HepG2 (cell line): ENCODE data around the gene SCUBE1. TPM values are rescaled to one million over a fixed set of nuclear protein-coding genes. Genes with fewer than 3 reads are reported as not detected.

Experiments used
- ATAD3A ChIP-seq: sonication (generic); formaldehyde crosslinking; IDR thresholded peaks from 2 replicates; pipeline ENCODE4 v1.4.0; 2020; ENCODE audit warnings: missing genetic modification reagents
- GLI4 ChIP-seq: sonication (generic); formaldehyde crosslinking; IDR thresholded peaks from 2 replicates; pipeline ENCODE4 v1.5.1; 2020; ENCODE audit warnings: missing genetic modification reagents, mild to moderate bottlenecking, moderate library complexity, borderline replicate concordance
- HNRNPL ChIP-seq: fragments of 200-400 bp; formaldehyde crosslinking; IDR thresholded peaks from 2 replicates; pipeline ENCODE4 v1.6.1; 2017; ENCODE audit warnings: mild to moderate bottlenecking, low read depth, low read length
- HOXD1 ChIP-seq: sonication (generic); formaldehyde crosslinking; IDR thresholded peaks from 2 replicates; pipeline ENCODE4 v1.5.0; 2020; ENCODE audit warnings: missing genetic modification reagents
- KDM6A ChIP-seq: IDR thresholded peaks from 2 replicates; pipeline ENCODE4 v1.6.1; 2016; ENCODE audit warnings: low read depth
- SOX13 ChIP-seq, 3 experiments: fragments of 450-650 bp in 1 of 3; sonication (generic) in 1 of 3; formaldehyde crosslinking in 1 of 3; IDR thresholded peaks in 2 of 3; conservative IDR thresholded peaks in 1 of 3; 2 replicates each; pipeline versions ENCODE4 v1.5.0 to v1.6.1; 2016 to 2020; ENCODE audit warnings: antibody characterized with exemption in 1 of 3, mild to moderate bottlenecking in 1 of 3, missing compliant biosample characterization in 1 of 3, missing genetic modification reagents in 1 of 3, moderate library complexity in 1 of 3
- SP2 ChIP-seq: sonication (generic); formaldehyde crosslinking; IDR thresholded peaks from 2 replicates; pipeline ENCODE4 v1.5.1; 2020; ENCODE audit warnings: mild to moderate bottlenecking, missing genetic modification reagents
- TOE1 ChIP-seq: sonication (generic); formaldehyde crosslinking; IDR thresholded peaks from 2 replicates; pipeline ENCODE4 v1.4.0; 2020; ENCODE audit warnings: mild to moderate bottlenecking, missing genetic modification reagents
- ZBTB3 ChIP-seq: sonication (generic); formaldehyde crosslinking; IDR thresholded peaks from 2 replicates; pipeline ENCODE4 v1.4.0; 2020; ENCODE audit warnings: low read depth, mild to moderate bottlenecking, moderate library complexity, missing genetic modification reagents, borderline replicate concordance
- ZBTB42 ChIP-seq: sonication (generic); formaldehyde crosslinking; IDR thresholded peaks from 2 replicates; pipeline ENCODE4 v1.5.0; 2020; ENCODE audit warnings: mild to moderate bottlenecking, missing genetic modification reagents
- ZNF33A ChIP-seq: sonication (generic); formaldehyde crosslinking; IDR thresholded peaks from 2 replicates; pipeline ENCODE4 v1.5.1; 2020; ENCODE audit warnings: missing genetic modification reagents, mild to moderate bottlenecking, moderate library complexity, borderline replicate concordance
- ZNF577 ChIP-seq: sonication (generic); formaldehyde crosslinking; IDR thresholded peaks from 2 replicates; pipeline ENCODE4 v1.4.0; 2020; ENCODE audit warnings: mild to moderate bottlenecking, low read depth, missing genetic modification reagents, borderline replicate concordance
- ZNF589 ChIP-seq: sonication (generic); formaldehyde crosslinking; conservative IDR thresholded peaks from 2 replicates; pipeline ENCODE4 v1.8.0; 2022; ENCODE audit warnings: mild to moderate bottlenecking, moderate library complexity, missing genetic modification reagents
- ZSCAN31 ChIP-seq: sonication (generic); formaldehyde crosslinking; IDR thresholded peaks from 2 replicates; pipeline ENCODE4 v1.5.0; 2020; ENCODE audit warnings: low read depth, mild to moderate bottlenecking, missing genetic modification reagents
- polyA plus RNA-seq, 8 experiments: library from polyadenylated mRNA; depleted of rRNA in 3 of 8; stranded (reverse) in 7 of 8; unstranded in 1 of 8; fragments of >200 nt; fragmentation: Illumina TruSeq in 4 of 8; extraction: Trizol in 4 of 8; gene quantifications; 2 replicates each; pipeline versions ENCODE4 v1.2.1 to v1.2.3, GENCODE V29; 2011 to 2016; ENCODE audit warnings: low read depth in 4 of 8, missing spikeins in 1 of 8, mixed read lengths in 1 of 8; ENCODE audit not compliant: insufficient read depth in 1 of 8
- total RNA-seq, 5 experiments: library from RNA; depleted of rRNA; stranded (reverse); fragments of >200 nt; fragmentation: Illumina TruSeq; extraction: Trizol; gene quantifications; 2 replicates each; pipeline ENCODE4 v1.2.3, GENCODE V29; 2016; ENCODE audit warnings: low read depth in 1 of 5
- TF ChIP-seq, protein P1 (sequence below): sonication (generic); formaldehyde crosslinking; IDR thresholded peaks from 2 replicates; pipeline ENCODE4 v1.9.0; 2021; ENCODE audit warnings: missing genetic modification reagents, mild to moderate bottlenecking, borderline replicate concordance
- TF ChIP-seq, protein P2 (sequence below): sonication (generic); formaldehyde crosslinking; IDR thresholded peaks from 2 replicates; pipeline ENCODE4 v1.8.1; 2023; ENCODE audit warnings: missing genetic modification reagents, inconsistent platforms, borderline replicate concordance
- TF ChIP-seq, protein P3 (sequence below): sonication (generic); formaldehyde crosslinking; IDR thresholded peaks from 2 replicates; pipeline ENCODE4 v1.8.0; 2022; ENCODE audit warnings: mild to moderate bottlenecking, missing genetic modification reagents; ENCODE audit not compliant: insufficient replicate concordance
- TF ChIP-seq, protein P4 (sequence below): sonication (generic); formaldehyde crosslinking; conservative IDR thresholded peaks from 2 replicates; pipeline ENCODE4 v1.8.0; 2022; ENCODE audit warnings: mild to moderate bottlenecking, moderate library complexity, missing genetic modification reagents
- TF ChIP-seq, protein P5 (sequence below): sonication (generic); formaldehyde crosslinking; conservative IDR thresholded peaks from 2 replicates; pipeline ENCODE4 v1.8.0; 2022; ENCODE audit warnings: missing genetic modification reagents

Gene SCUBE1
- total and polyA plus RNA-seq, 2 of the 13 experiments (the other 11 are each of a cell fraction or from before 2014, with no cell fraction given), result under 0.01 to 0.05 TPM

DNA sequence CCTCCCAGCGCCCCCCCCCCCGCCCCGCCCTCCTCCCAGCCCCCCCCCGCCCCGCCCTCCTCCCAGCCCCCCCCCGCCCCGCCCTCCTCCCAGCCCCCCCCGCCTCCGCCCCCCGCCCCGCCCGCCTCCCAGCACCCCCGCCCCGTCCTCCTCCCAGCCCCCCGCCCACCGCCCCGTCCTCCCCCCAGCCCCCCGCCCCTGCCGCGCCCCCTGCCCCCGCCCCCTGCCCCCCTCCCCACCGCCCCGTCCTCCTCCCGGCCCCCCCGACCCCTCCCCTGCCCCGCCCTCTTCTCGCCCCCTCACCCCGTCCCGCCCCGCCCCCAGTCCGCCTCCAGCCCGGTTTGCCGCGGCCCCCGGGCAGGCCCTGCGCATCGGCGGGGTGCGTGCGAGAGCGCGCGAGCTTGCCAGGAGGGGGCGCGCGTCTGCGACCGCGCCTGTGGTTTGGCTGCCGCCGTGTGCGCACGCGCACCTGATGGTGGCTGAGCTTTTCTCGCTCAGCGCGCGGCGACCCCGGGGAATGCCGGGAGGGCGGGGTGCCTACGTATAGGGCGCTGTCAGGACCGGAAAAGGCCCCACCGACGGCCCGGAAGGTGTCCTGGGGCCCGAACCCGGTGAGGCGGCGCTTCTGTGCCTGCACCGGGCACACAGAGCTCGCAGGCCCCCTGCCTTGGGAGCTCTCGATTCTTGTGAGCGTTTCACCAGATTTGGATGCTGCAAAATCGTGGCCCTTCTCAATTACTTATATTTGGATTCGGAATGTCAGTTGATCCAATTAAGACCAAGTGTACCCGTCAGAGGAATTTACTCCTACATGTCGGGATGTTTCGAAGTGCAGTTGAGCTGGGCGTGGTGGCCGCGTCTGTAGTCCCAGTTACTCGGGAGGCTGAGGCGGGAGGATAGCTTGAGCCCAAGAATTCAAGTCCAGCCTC lies 155.7 kb downstream of the SCUBE1 start (continued):
- TF ChIP-seq ZBTB42 (CRISPR knock-in tag), result no peak
- TF ChIP-seq SOX13 (IDR thresholded peaks at IDR 0.05), result no peak
- peak in 1 of 2 experiments; percentile 44; a peak in 1 of 4 replicates for TF ChIP-seq SOX13 (CRISPR knock-in tag; conservative IDR thresholded peaks at IDR 0.05 in 1 of 2, IDR thresholded peaks at IDR 0.05 in 1 of 2)
- TF ChIP-seq, protein P1, sequence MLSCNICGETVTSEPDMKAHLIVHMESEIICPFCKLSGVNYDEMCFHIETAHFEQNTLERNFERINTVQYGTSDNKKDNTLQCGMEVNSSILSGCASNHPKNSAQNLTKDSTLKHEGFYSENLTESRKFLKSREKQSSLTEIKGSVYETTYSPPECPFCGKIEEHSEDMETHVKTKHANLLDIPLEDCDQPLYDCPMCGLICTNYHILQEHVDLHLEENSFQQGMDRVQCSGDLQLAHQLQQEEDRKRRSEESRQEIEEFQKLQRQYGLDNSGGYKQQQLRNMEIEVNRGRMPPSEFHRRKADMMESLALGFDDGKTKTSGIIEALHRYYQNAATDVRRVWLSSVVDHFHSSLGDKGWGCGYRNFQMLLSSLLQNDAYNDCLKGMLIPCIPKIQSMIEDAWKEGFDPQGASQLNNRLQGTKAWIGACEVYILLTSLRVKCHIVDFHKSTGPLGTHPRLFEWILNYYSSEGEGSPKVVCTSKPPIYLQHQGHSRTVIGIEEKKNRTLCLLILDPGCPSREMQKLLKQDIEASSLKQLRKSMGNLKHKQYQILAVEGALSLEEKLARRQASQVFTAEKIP, result no peak
- TF ChIP-seq TOE1 (CRISPR knock-in tag), result peak; percentile 93; the same call in 1 of the 2 replicates
- TF ChIP-seq, protein P2, sequence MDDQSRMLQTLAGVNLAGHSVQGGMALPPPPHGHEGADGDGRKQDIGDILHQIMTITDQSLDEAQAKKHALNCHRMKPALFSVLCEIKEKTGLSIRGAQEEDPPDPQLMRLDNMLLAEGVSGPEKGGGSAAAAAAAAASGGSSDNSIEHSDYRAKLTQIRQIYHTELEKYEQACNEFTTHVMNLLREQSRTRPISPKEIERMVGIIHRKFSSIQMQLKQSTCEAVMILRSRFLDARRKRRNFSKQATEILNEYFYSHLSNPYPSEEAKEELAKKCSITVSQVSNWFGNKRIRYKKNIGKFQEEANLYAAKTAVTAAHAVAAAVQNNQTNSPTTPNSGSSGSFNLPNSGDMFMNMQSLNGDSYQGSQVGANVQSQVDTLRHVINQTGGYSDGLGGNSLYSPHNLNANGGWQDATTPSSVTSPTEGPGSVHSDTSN, result no peak
- TF ChIP-seq ZBTB3 (CRISPR knock-in tag), result no peak
- 0 out of 2 replicates have a peak, but pooled peaks have one; percentile 11 for TF ChIP-seq KDM6A
- TF ChIP-seq ZNF589, result peak; percentile 81
- TF ChIP-seq ZNF33A, result no peak
- peak; percentile 61 for TF ChIP-seq SP2
- TF ChIP-seq HNRNPL, result no peak
- TF ChIP-seq ZSCAN31, result peak; percentile 31; the same call in 1 of the 2 replicates
- TF ChIP-seq, protein P3, sequence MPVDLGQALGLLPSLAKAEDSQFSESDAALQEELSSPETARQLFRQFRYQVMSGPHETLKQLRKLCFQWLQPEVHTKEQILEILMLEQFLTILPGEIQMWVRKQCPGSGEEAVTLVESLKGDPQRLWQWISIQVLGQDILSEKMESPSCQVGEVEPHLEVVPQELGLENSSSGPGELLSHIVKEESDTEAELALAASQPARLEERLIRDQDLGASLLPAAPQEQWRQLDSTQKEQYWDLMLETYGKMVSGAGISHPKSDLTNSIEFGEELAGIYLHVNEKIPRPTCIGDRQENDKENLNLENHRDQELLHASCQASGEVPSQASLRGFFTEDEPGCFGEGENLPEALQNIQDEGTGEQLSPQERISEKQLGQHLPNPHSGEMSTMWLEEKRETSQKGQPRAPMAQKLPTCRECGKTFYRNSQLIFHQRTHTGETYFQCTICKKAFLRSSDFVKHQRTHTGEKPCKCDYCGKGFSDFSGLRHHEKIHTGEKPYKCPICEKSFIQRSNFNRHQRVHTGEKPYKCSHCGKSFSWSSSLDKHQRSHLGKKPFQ (CRISPR knock-in tag), result no peak
- TF ChIP-seq, protein P4, sequence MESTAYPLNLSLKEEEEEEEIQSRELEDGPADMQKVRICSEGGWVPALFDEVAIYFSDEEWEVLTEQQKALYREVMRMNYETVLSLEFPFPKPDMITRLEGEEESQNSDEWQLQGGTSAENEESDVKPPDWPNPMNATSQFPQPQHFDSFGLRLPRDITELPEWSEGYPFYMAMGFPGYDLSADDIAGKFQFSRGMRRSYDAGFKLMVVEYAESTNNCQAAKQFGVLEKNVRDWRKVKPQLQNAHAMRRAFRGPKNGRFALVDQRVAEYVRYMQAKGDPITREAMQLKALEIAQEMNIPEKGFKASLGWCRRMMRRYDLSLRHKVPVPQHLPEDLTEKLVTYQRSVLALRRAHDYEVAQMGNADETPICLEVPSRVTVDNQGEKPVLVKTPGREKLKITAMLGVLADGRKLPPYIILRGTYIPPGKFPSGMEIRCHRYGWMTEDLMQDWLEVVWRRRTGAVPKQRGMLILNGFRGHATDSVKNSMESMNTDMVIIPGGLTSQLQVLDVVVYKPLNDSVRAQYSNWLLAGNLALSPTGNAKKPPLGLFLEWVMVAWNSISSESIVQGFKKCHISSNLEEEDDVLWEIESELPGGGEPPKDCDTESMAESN (CRISPR knock-in tag), result peak; percentile 71
- no peak for TF ChIP-seq ZNF577 (CRISPR knock-in tag)
- peak; percentile 47; the same call in 1 of the 2 replicates for TF ChIP-seq HOXD1 (CRISPR knock-in tag)
- TF ChIP-seq, protein P5, sequence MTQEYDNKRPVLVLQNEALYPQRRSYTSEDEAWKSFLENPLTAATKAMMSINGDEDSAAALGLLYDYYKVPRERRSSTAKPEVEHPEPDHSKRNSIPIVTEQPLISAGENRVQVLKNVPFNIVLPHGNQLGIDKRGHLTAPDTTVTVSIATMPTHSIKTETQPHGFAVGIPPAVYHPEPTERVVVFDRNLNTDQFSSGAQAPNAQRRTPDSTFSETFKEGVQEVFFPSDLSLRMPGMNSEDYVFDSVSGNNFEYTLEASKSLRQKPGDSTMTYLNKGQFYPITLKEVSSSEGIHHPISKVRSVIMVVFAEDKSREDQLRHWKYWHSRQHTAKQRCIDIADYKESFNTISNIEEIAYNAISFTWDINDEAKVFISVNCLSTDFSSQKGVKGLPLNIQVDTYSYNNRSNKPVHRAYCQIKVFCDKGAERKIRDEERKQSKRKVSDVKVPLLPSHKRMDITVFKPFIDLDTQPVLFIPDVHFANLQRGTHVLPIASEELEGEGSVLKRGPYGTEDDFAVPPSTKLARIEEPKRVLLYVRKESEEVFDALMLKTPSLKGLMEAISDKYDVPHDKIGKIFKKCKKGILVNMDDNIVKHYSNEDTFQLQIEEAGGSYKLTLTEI (CRISPR knock-in tag), result no peak
- no peak for TF ChIP-seq GLI4 (CRISPR knock-in tag)
- no peak for TF ChIP-seq ATAD3A (CRISPR knock-in tag)
